NT2/D1 (cell line): ENCODE measurements around the gene CCL17.
A peak's percentile ranks its signal among the peaks of the same experiment; 100 is the strongest.

Experiments
- DNase-seq: peaks from one replicate; pipeline ENCODE4 v3.0.0-alpha.2; 2011; ENCODE audit warnings: low read depth, low spot score
- H3K27me3 ChIP-seq: 2 replicates; pipeline ENCODE4 v1.6.0; 2011; ENCODE audit warnings: mild to moderate bottlenecking; ENCODE audit not compliant: insufficient read length, insufficient read depth
- H3K36me3 ChIP-seq: 2 replicates; pipeline ENCODE4 v1.6.1; 2011; ENCODE audit warnings: mild to moderate bottlenecking, low read length, mixed read lengths; ENCODE audit not compliant: insufficient read depth, insufficient read length
- H3K4me1 ChIP-seq: 2 replicates; pipeline ENCODE4 v1.5.1; 2011; ENCODE audit not compliant: insufficient read depth, insufficient read length
- H3K4me3 ChIP-seq: 2 replicates; pipeline ENCODE4 v1.5.1; 2011; ENCODE audit warnings: low read depth; ENCODE audit not compliant: insufficient read length
- H3K9ac ChIP-seq: 2 replicates; pipeline ENCODE4 v1.6.0; 2011; ENCODE audit warnings: low read depth; ENCODE audit not compliant: insufficient read length
- H3K9me3 ChIP-seq: 2 replicates; pipeline ENCODE4 v1.5.1; 2011; ENCODE audit warnings: mild to moderate bottlenecking, low read length; ENCODE audit not compliant: insufficient read depth
- SUZ12 ChIP-seq: IDR thresholded peaks from 2 replicates; pipeline ENCODE4 v1.6.1; 2011; ENCODE audit not compliant: insufficient read length, insufficient read depth; ENCODE audit errors: extremely low read depth
- YY1 ChIP-seq: IDR thresholded peaks from 2 replicates; pipeline ENCODE4 v1.6.1; 2011; ENCODE audit not compliant: insufficient read length, insufficient read depth
- ZNF274 ChIP-seq: IDR thresholded peaks from 2 replicates; pipeline ENCODE4 v1.6.1; 2011; ENCODE audit warnings: mild to moderate bottlenecking, low read depth, low read length

CCL17 gene

DNA sequence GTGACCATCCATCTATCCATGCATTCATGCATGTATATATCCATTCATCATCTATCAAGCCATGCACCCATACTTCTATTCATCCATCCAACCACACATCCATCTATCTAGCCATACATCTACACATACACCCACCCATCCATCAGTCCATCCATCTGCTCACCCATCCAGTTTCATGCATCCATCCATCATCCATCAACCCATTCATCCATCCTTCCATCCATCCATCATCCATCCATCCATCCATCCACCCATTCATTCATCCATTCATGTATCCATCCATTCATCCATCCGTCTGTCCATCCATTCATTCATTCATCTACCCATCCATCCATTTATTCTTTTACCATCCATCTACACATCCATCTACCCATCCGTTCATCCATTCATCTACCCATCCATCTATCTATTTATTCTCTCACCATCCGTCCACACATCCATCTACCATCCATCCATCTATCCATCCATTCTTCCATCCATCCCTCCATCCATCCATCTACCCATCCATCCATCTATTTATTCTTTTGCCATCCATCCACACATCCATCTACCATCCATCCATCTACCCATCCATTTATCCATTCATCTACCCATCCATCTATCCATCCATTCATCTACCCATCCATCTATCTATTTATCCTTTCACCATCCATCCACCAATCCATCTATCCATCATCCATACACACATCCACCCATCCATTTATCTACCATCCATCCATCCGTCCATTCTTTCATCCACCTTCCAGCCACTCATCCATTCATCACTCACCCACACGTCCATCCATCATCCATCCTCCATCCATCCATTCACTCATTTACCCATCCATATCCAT lies 3.2 kb downstream of the CCL17 start:
- DNase-seq, result no peak
- H3K9ac ChIP-seq, result no peak overlapping the region
- no peak overlapping the region for H3K4me3 ChIP-seq
- peaks cover 2% of the 10 kb centered on the region for H3K27me3 ChIP-seq
- peaks cover 17% of the 10 kb centered on the region for H3K4me1 ChIP-seq
- H3K36me3 ChIP-seq, result no peaks in the 10 kb centered on the region
- TF ChIP-seq YY1 (no peak), SUZ12 (no peak), ZNF274 (no peak)
- H3K9me3 ChIP-seq, result no peaks in the 10 kb centered on the region

GRCh38 chr16:57409065-57409464 lies 4.5 kb downstream of the CCL17 start:
- Histone ChIP-seq H3K9me3 (no peaks in the 10 kb centered on the region), H3K4me1 (peaks cover 17% of the 10 kb centered on the region), H3K4me3 (no peak overlapping the region), H3K36me3 (no peaks in the 10 kb centered on the region), H3K9ac (no peak overlapping the region), H3K27me3 (peaks cover 2% of the 10 kb centered on the region)
- DNase-seq, result no peak
- TF ChIP-seq SUZ12 (no peak), YY1 (no peak), ZNF274 (no peak)

- Histone ChIP-seq H3K4me1 (peaks cover 17% of the 10 kb centered on the region), H3K9me3 (no peaks in the 10 kb centered on the region), H3K27me3 (peaks cover 2% of the 10 kb centered on the region), H3K36me3 (no peaks in the 10 kb centered on the region), H3K9ac (peak overlapping the region; percentile 24), H3K4me3 (no peak overlapping the region)
- DNase-seq, result no peak
- TF ChIP-seq ZNF274, result no peak
- TF ChIP-seq SUZ12, result no peak
- no peak for TF ChIP-seq YY1
Measured at GRCh38 chr16:57409870-57410587, 5.5 kb downstream of the CCL17 start.

DNA sequence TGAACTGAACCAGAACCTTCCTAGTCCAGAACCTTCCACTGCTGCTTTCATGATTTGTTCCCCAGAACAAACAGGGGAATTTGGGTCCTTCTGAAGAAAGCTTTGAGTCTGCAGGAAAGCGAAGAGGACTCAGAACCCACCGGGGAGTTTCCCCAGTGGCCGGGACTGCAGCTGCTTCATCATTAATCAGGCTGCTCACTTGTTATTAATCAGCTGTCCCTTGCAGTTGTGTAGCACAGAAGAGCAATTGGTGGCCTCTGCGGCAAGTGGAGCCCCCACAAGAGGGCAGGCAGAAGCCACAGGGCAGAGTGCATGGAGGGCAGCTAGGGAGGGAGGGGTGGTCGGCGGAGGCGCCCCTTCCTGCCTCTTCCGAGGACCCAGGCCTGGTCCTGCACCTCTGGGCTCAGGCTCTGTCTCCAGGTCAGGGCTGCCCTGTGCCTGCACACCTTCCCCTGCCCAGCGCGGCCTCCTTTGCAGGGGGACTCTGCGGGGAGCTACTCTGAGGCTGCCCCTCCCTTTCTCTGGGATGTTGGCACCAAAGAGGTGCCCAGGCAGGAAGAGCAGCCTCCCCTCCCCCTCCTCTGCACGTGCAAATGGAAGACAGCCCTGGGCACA lies 6.9 kb downstream of the CCL17 start:
- Histone ChIP-seq H3K9me3 (no peaks in the 10 kb centered on the region), H3K27me3 (peaks cover 2% of the 10 kb centered on the region), H3K4me3 (no peak overlapping the region), H3K36me3 (no peaks in the 10 kb centered on the region), H3K9ac (no peak overlapping the region), H3K4me1 (peaks cover 23% of the 10 kb centered on the region)
- no peak for DNase-seq
- TF ChIP-seq YY1 (no peak), SUZ12 (no peak), ZNF274 (no peak)

- no peak for DNase-seq
- no peaks in the 10 kb centered on the region for H3K9me3 ChIP-seq
- H3K9ac ChIP-seq, result no peak overlapping the region
- no peaks in the 10 kb centered on the region for H3K36me3 ChIP-seq
- H3K4me1 ChIP-seq, result peaks cover 23% of the 10 kb centered on the region
- peaks cover 2% of the 10 kb centered on the region for H3K27me3 ChIP-seq
- TF ChIP-seq YY1 (no peak), ZNF274 (no peak)
- H3K4me3 ChIP-seq, result no peak overlapping the region
Measured at GRCh38 chr16:57412584-57412983, 8.0 kb downstream of the CCL17 start.

- Histone ChIP-seq H3K4me1 (peaks cover 23% of the 10 kb centered on the region), H3K27me3 (peaks cover 2% of the 10 kb centered on the region), H3K36me3 (no peaks in the 10 kb centered on the region), H3K9ac (no peak overlapping the region), H3K4me3 (no peak overlapping the region), H3K9me3 (no peaks in the 10 kb centered on the region)
- DNase-seq, result no peak
- TF ChIP-seq YY1, result no peak
- no peak for TF ChIP-seq SUZ12
Measured at GRCh38 chr16:57413301-57413730, 8.7 kb downstream of the CCL17 start.

DNA sequence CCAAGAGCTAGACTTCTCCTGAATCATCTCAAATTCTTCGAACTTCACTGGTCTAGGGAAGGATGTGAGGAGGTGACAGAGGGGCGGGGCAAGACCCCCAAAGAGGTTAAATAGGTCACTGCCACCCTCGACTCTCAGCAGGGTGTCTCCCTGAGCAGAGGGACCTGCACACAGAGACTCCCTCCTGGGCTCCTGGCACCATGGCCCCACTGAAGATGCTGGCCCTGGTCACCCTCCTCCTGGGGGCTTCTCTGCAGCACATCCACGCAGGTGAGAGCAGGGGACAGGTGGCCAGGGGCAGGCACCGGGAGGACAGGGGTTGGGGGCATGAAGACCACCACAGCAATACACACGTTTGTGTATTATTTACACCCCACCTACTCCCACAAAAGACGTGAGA lies 9.2 kb downstream of the CCL17 start:
- H3K9me3 ChIP-seq, result no peaks in the 10 kb centered on the region
- TF ChIP-seq SUZ12 (no peak), YY1 (no peak), ZNF274 (no peak)
- DNase-seq, result no peak
- H3K27me3 ChIP-seq, result peaks cover 2% of the 10 kb centered on the region
- H3K36me3 ChIP-seq, result no peaks in the 10 kb centered on the region
- peaks cover 23% of the 10 kb centered on the region for H3K4me1 ChIP-seq
- no peak overlapping the region for H3K9ac ChIP-seq
- H3K4me3 ChIP-seq, result no peak overlapping the region
